Suprapubic skin (tissue), 4 donors: ENCODE measurements around the gene LRRC45. TPM values are rescaled to one million over a fixed set of nuclear protein-coding genes. Genes with fewer than 3 reads are reported as not detected.

ENCODE experiments used
- DNase-seq, 2 donors: peaks; one replicate each; pipeline ENCODE4 v3.0.0-alpha.2; 2019; ENCODE audit warnings: low spot score in 2 of 2
- H3K27ac ChIP-seq: fragments of 200-600 bp; sonication (generic); one replicate; pipeline ENCODE4 v1.5.1; 2019
- H3K27me3 ChIP-seq: fragments of 200-600 bp; sonication (generic); one replicate; pipeline ENCODE4 v1.5.1; 2019
- H3K36me3 ChIP-seq: fragments of 200-600 bp; sonication (generic); one replicate; pipeline ENCODE4 v1.5.1; 2019
- H3K4me1 ChIP-seq: fragments of 200-600 bp; sonication (generic); one replicate; pipeline ENCODE4 v1.5.1; 2019
- H3K4me3 ChIP-seq: fragments of 200-600 bp; sonication (generic); one replicate; pipeline ENCODE4 v1.5.1; 2019; ENCODE audit warnings: mild to moderate bottlenecking
- H3K9me3 ChIP-seq: fragments of 200-600 bp; sonication (generic); one replicate; pipeline ENCODE4 v1.5.1; 2019
- CTCF ChIP-seq, 2 donors: fragments of 200-600 bp in 1 of 2; fragments of 450-650 bp in 1 of 2; sonication (generic) in 1 of 2; IDR thresholded peaks; one replicate each; pipeline ENCODE4 v1.5.1; 2016 to 2019; ENCODE audit warnings: antibody characterized with exemption in 2 of 2, mild to moderate bottlenecking in 1 of 2, moderate library complexity in 1 of 2
- EP300 ChIP-seq: sonication (generic); formaldehyde crosslinking; IDR thresholded peaks from one replicate; pipeline ENCODE4 v1.6.1; 2017; ENCODE audit warnings: antibody characterized with exemption
- POLR2A ChIP-seq, 2 donors: fragments of 450-650 bp; IDR thresholded peaks; one replicate each; pipeline ENCODE4 v1.6.1; 2017; ENCODE audit warnings: antibody characterized with exemption in 2 of 2, mild to moderate bottlenecking in 2 of 2, moderate library complexity in 2 of 2
- POLR2AphosphoS5 ChIP-seq, 3 donors: sonication (generic); formaldehyde crosslinking; IDR thresholded peaks; one replicate each; pipeline ENCODE4 v1.6.1; 2017; ENCODE audit warnings: antibody characterized with exemption in 3 of 3
- WGBS: methylation state at CpG from one replicate; pipeline ENCODE4 v1.1.5; 2018; 5-methylcytosine and 5-hydroxymethylcytosine counted together
- total RNA-seq, 4 donors: library from RNA; depleted of rRNA; stranded (reverse); fragments of >200 nt; gene quantifications; one replicate each; pipeline ENCODE4 v1.1.0, GENCODE V29; 2016

LRRC45 gene
- total RNA-seq, 4 donors from 2014 or later, result 14.1 to 18.7 (median 15.4) TPM

GRCh38 chr17:82016875-82017459 lies 6.1 kb upstream of the LRRC45 start:
- WGBS, result no CpG with 5 or more reads among the region's 24 CpGs
- H3K36me3 ChIP-seq, result peaks cover 8% of the 10 kb centered on the region
- TF ChIP-seq CTCF (IDR thresholded peaks at IDR 0.05), result no peak
- TF ChIP-seq EP300, result no peak
- TF ChIP-seq POLR2AphosphoS5 (IDR thresholded peaks at IDR 0.05), result no peak
- TF ChIP-seq POLR2A (IDR thresholded peaks at IDR 0.05), result no peak
- DNase-seq, result no peak
- H3K9me3 ChIP-seq, result no peaks in the 10 kb centered on the region
- no peaks in the 10 kb centered on the region for H3K27me3 ChIP-seq
- no peak overlapping the region for H3K27ac ChIP-seq
- H3K4me3 ChIP-seq, result no peak overlapping the region
- H3K4me1 ChIP-seq, result peaks cover 38% of the 10 kb centered on the region

DNA sequence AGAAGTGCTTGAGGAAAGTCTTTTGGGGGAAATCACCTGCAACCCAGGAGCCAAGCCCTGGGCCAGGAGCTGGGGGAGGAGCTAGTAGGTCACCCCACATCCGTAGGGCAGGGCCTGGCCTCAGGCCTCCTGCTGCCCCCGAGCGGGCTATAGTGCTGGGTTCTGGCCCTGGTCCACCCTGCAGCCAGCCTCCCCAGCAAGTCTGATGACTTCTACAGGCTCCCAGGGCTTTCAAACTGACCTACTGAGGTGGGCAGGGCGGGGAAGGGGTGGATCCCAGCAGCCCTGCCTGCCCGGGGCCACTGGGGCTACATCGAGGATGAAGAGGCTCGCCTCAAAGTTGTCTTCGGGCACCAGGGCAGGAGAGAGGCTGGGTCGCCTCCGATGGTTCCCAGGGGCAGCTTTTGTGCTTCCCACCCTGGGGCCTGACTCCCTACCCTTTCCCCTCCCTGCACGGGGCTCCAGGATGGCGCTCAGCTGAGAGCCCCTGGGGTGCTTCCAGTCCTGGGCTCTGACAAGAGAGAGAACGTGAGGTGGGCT lies 5.4 kb upstream of the LRRC45 start:
- DNase-seq, result no peak
- H3K4me1 ChIP-seq, result peaks cover 41% of the 10 kb centered on the region
- H3K36me3 ChIP-seq, result peaks cover 3% of the 10 kb centered on the region
- 63% methylated on average over 8 of the region's 13 CpGs for WGBS
- no peaks in the 10 kb centered on the region for H3K9me3 ChIP-seq
- no peak overlapping the region for H3K4me3 ChIP-seq
- no peak overlapping the region for H3K27ac ChIP-seq
- no peak for TF ChIP-seq EP300
- no peak for TF ChIP-seq CTCF (IDR thresholded peaks at IDR 0.05)
- TF ChIP-seq POLR2AphosphoS5 (IDR thresholded peaks at IDR 0.05), result no peak
- no peak for TF ChIP-seq POLR2A (IDR thresholded peaks at IDR 0.05)
- no peaks in the 10 kb centered on the region for H3K27me3 ChIP-seq

- H3K27me3 ChIP-seq, result no peaks in the 10 kb centered on the region
- DNase-seq, result no peak
- H3K9me3 ChIP-seq, result no peaks in the 10 kb centered on the region
- 73% methylated on average over 14 of the region's 19 CpGs for WGBS
- H3K36me3 ChIP-seq, result peaks cover 3% of the 10 kb centered on the region
- H3K4me1 ChIP-seq, result peaks cover 36% of the 10 kb centered on the region
- H3K27ac ChIP-seq, result no peak overlapping the region
- TF ChIP-seq CTCF (IDR thresholded peaks at IDR 0.05) (no peak), POLR2A (IDR thresholded peaks at IDR 0.05) (no peak), EP300 (no peak), POLR2AphosphoS5 (IDR thresholded peaks at IDR 0.05) (no peak)
- H3K4me3 ChIP-seq, result no peak overlapping the region
Observed at GRCh38 chr17:82018152-82018988, 4.7 kb upstream of the LRRC45 start.

DNA sequence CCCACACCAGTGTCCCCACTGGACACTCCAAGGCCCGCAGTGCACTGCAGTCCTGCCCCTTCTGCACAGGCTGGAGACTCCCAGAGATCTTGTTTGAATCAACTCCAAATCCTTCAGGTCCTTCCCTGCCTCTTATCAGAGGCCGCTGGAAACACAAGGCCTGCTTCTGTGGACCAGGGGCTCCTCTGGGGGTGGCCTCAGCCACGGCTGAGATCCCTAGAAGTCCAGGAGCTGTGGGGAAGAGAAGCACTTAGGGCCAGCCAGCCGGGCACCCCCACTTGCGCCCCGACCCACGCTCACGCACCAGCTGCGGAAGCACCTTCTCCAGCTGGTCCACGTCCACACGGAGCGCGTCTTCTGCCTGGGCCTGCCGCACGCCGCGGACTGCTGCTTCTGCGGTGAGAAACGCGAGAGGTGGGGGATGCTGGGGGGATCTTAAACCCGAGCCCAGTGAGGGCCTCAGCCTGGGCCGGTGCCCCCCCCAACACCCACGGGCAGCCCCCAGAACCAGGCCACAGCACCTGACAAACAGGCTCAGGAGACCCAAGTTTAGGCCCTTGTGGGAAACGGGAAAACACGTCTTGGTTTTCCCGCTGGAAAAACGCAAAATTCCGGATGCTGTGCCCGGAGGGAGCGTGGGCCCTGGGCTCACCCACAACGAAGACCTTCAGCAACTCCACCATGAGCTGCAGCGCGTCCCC lies 4.0 kb upstream of the LRRC45 start:
- Histone ChIP-seq H3K27me3 (no peaks in the 10 kb centered on the region), H3K27ac (no peak overlapping the region), H3K9me3 (no peaks in the 10 kb centered on the region), H3K36me3 (peaks cover 3% of the 10 kb centered on the region), H3K4me3 (no peak overlapping the region), H3K4me1 (peaks cover 36% of the 10 kb centered on the region)
- WGBS, result 67% methylated on average over 1 of the region's 33 CpGs
- DNase-seq, result no peak
- TF ChIP-seq EP300 (no peak), POLR2AphosphoS5 (IDR thresholded peaks at IDR 0.05) (no peak), POLR2A (IDR thresholded peaks at IDR 0.05) (no peak), CTCF (IDR thresholded peaks at IDR 0.05) (no peak)
